ENCODE results near the gene GNG12. TPM values are rescaled to one million over a fixed set of nuclear protein-coding genes. Genes with fewer than 3 reads are reported as not detected.

The GNG12 gene
- total and polyA plus RNA-seq, 2 donors (not counting 1 experiment from before 2014, with no cell fraction given), result not detected

GRCh38 chr1:67736750-67737149, 96.5 kb downstream of the GNG12 start:
- ATAC-seq (ENCODE audit: low read depth), result no peak
- ChIA-PET CTCF (interaction anchor here (0.9 to 3.4 kb wide), 3 partner anchors 22 to 52 kb away, joined by 3 to 27 read pairs (median 5); partner anchors contain the start of gene GADD45A), POLR2A (interaction anchor here (1.2 kb wide), 1 partner anchor 52 kb away, joined by 4 read pairs; the partner anchor contains the start of gene GADD45A)
- no peak for DNase-seq
- no peaks in the 10 kb centered on the region for H3K36me3 ChIP-seq (replicated peaks in 1 of 2; ENCODE audit: control extremely low read depth in 1 of 2, control insufficient read depth in 1 of 2, extremely low read depth in 1 of 2, insufficient read depth in 2 of 2, low read length in 1 of 2)
- intact Hi-C loops (cut with micrococcal nuclease), result loop anchor here (1.0 kb wide), 2 partner anchors 51 to 306 kb away; partner anchors contain the start of genes GADD45A and SERBP1
- H3K27me3 ChIP-seq (replicated peaks in 1 of 4; ENCODE audit: control extremely low read depth in 1 of 4, control insufficient read depth in 3 of 4, insufficient read depth in 4 of 4, low read length in 3 of 4), result no peaks in the 10 kb centered on the region
- peak overlapping the region; percentile 33 to 71 for H3K27ac ChIP-seq (ENCODE audit: low read length in 2 of 2)
- TF ChIP-seq EZH2 (IDR thresholded peaks at IDR 0.05; ENCODE audit: borderline replicate concordance, insufficient read depth, low read depth, low read length, poor library complexity, severe bottlenecking), result no peak
- TF ChIP-seq CTCF (IDR thresholded peaks at IDR 0.05), result no peak
- Mint-ChIP-seq H3K9me3 (ENCODE audit: insufficient read depth) (no peaks in the 10 kb centered on the region), H3K4me3 (peak overlapping the region; percentile 89), H3K4me1 (peaks cover 40% of the 10 kb centered on the region), H3K27me3 (no peaks in the 10 kb centered on the region), H3K27ac (peak overlapping the region; percentile 98)
- H2AFZ ChIP-seq (ENCODE audit: insufficient read depth, low read depth, low read length, poor library complexity, severe bottlenecking), result peak overlapping the region; percentile 89
- peaks cover 32 to 43% of the 10 kb centered on the region in 2 donors for H3K4me1 ChIP-seq (ENCODE audit: control insufficient read depth in 2 of 2, insufficient read depth in 2 of 2, low read length in 2 of 2)
- peak overlapping the region in 2 of 5 experiments; percentile 18 to 55 for H3K4me3 ChIP-seq (ENCODE audit: control extremely low read depth in 1 of 5, extremely low read depth in 1 of 5, insufficient read depth in 1 of 5, low read depth in 2 of 5, low read length in 4 of 5)
- peak overlapping the region; percentile 62 for H3K9ac ChIP-seq (ENCODE audit: low read length)
- no peaks in the 10 kb centered on the region for H3K9me3 ChIP-seq (ENCODE audit: control extremely low read depth in 1 of 3, control insufficient read depth in 2 of 3, insufficient read depth in 1 of 3, low read length in 2 of 3)
- 80% methylated on average over 1 of the region's 3 CpGs for WGBS (ENCODE audit: insufficient coverage)
- no peaks in the 10 kb centered on the region for H4K20me1 ChIP-seq (ENCODE audit: control insufficient read depth, insufficient read depth, low read length, poor library complexity, severe bottlenecking)
- H3K79me2 ChIP-seq (ENCODE audit: control insufficient read depth, insufficient read depth, low read length), result no peaks in the 10 kb centered on the region
- peak overlapping the region; percentile 81 for H3K4me2 ChIP-seq (replicated peaks; ENCODE audit: low read depth, low read length, poor library complexity, severe bottlenecking)
